H1 (cell line): ENCODE data around the gene NEGR1. TPM values are rescaled to one million over a fixed set of nuclear protein-coding genes. Genes with fewer than 3 reads are reported as not detected.

Source experiments
- CTCF ChIA-PET: fragments of 300-600 bp; sonication (Branson Sonifier 250); formaldehyde crosslinking; loops from one replicate; lab custom pipeline; 2021; ENCODE audit not compliant: partially characterized antibody; lab: Charles Lee
- POLR2A ChIA-PET: fragments of 300-600 bp; sonication (Branson Sonifier 250); formaldehyde crosslinking; loops from one replicate; lab custom pipeline; 2021; ENCODE audit warnings: inconsistent platforms; ENCODE audit not compliant: partially characterized antibody; lab: Charles Lee
- DNase-seq, 2 experiments: peaks; one replicate each; pipeline versions ENCODE4 v3.0.0 to v3.0.0-alpha.2; 2010 to 2022; ENCODE audit warnings: low spot score in 2 of 2, low read depth in 1 of 2, mixed read lengths in 1 of 2
- FAIRE-seq: peaks from 2 replicates; lab custom pipeline; 2011; peaks lifted over from hg19 to GRCh38; lab: Jason Lieb, UNC
- H2AFZ ChIP-seq: 2 replicates; pipeline ENCODE4 v1.8.1; 2012; ENCODE audit warnings: low read length, inconsistent platforms
- H2AK5ac ChIP-seq: 2 replicates; pipeline ENCODE4 v1.6.1; 2013; ENCODE audit warnings: low read depth, low read length
- H2BK120ac ChIP-seq: replicated peaks from 2 replicates; pipeline ENCODE3; 2013; ENCODE audit warnings: low read depth, low read length, inconsistent platforms
- H2BK12ac ChIP-seq: 2 replicates; pipeline ENCODE4 v1.6.1; 2013; ENCODE audit warnings: low read depth, low read length
- H2BK15ac ChIP-seq: 2 replicates; pipeline ENCODE4 v1.6.1; 2013; ENCODE audit warnings: low read length
- H2BK20ac ChIP-seq: 2 replicates; pipeline ENCODE4 v1.6.1; 2013; ENCODE audit warnings: low read length
- H2BK5ac ChIP-seq: 2 replicates; pipeline ENCODE4 v1.6.1; 2013; ENCODE audit warnings: low read depth, low read length
- H3K14ac ChIP-seq: 2 replicates; pipeline ENCODE4 v1.6.1; 2013; ENCODE audit warnings: inconsistent platforms; ENCODE audit not compliant: insufficient read length
- H3K18ac ChIP-seq: 2 replicates; pipeline ENCODE4 v1.6.1; 2013; ENCODE audit warnings: low read length; ENCODE audit errors: extremely low read depth
- H3K23ac ChIP-seq: 2 replicates; pipeline ENCODE4 v1.6.1; 2013; ENCODE audit warnings: inconsistent platforms; ENCODE audit not compliant: insufficient read length
- H3K23me2 ChIP-seq: 2 replicates; pipeline ENCODE4 v1.6.1; 2013; ENCODE audit warnings: low read depth, low read length
- H3K27ac ChIP-seq: 2 replicates; pipeline ENCODE4 v1.6.1; 2011; ENCODE audit warnings: low read depth, low read length, inconsistent platforms
- H3K27me3 ChIP-seq, 4 experiments: replicated peaks in 1 of 4; 1 replicate in 1 of 4; 2 replicates in 3 of 4; pipeline versions ENCODE4 v1.6.1 to v1.8.1; 2011 to 2013; ENCODE audit warnings: low read length in 3 of 4, mild to moderate bottlenecking in 3 of 4, inconsistent platforms in 2 of 4, mixed read lengths in 2 of 4, moderate library complexity in 1 of 4; ENCODE audit not compliant: control insufficient read depth in 3 of 4, insufficient read depth in 3 of 4; ENCODE audit errors: extremely low read depth in 1 of 4
- H3K36me3 ChIP-seq, 4 experiments: 2 replicates each; pipeline versions ENCODE4 v1.6.1 to v1.8.1; 2011 to 2013; ENCODE audit warnings: mild to moderate bottlenecking in 4 of 4, low read length in 3 of 4, moderate library complexity in 2 of 4, control low read depth in 1 of 4, inconsistent platforms in 1 of 4; ENCODE audit not compliant: insufficient read depth in 4 of 4, control insufficient read depth in 2 of 4
- H3K4ac ChIP-seq: replicated peaks from 2 replicates; pipeline ENCODE3; 2013; ENCODE audit warnings: low read length, low read depth, mixed read lengths, inconsistent platforms; ENCODE audit not compliant: insufficient read length
- H3K4me1 ChIP-seq, 4 experiments: replicated peaks in 1 of 4; 1 replicate in 1 of 4; 2 replicates in 3 of 4; pipeline versions ENCODE4 v1.6.1 to v1.8.1; 2011 to 2013; ENCODE audit warnings: low read length in 3 of 4, inconsistent platforms in 2 of 4, mixed read lengths in 1 of 4; ENCODE audit not compliant: insufficient read depth in 4 of 4, control insufficient read depth in 3 of 4
- H3K4me2 ChIP-seq, 2 experiments: 2 replicates each; pipeline versions ENCODE4 v1.6.1 to v1.8.1; 2011 to 2013; ENCODE audit warnings: low read depth in 2 of 2, low read length in 2 of 2, control low read depth in 1 of 2, inconsistent platforms in 1 of 2, mild to moderate bottlenecking in 1 of 2; ENCODE audit not compliant: insufficient read depth in 1 of 2
- H3K4me3 ChIP-seq, 4 experiments: fragments of 200-600, 300-600 bp in 1 of 4; sonication (generic), shearing (Covaris generic), sonication (Bioruptor Twin) in 1 of 4; 2 replicates each; pipeline versions ENCODE4 v1.5.1 to v1.8.1; 2011 to 2016; ENCODE audit warnings: low read length in 4 of 4, low read depth in 3 of 4, control low read depth in 2 of 4, inconsistent platforms in 2 of 4, mild to moderate bottlenecking in 2 of 4, mixed read lengths in 1 of 4, moderate library complexity in 1 of 4; ENCODE audit not compliant: insufficient read depth in 2 of 4; ENCODE audit errors: extremely low read depth in 1 of 4
- H3K56ac ChIP-seq: replicated peaks from 2 replicates; pipeline ENCODE3; 2013; ENCODE audit warnings: low read depth, mild to moderate bottlenecking, mixed read lengths, low read length, inconsistent platforms; ENCODE audit not compliant: insufficient read length
- H3K79me1 ChIP-seq: 2 replicates; pipeline ENCODE4 v1.6.1; 2013; ENCODE audit warnings: low read depth, low read length, control low read depth
- H3K79me2 ChIP-seq, 2 experiments: 2 replicates each; pipeline versions ENCODE4 v1.6.1 to v1.8.1; 2012 to 2013; ENCODE audit warnings: low read length in 2 of 2, mild to moderate bottlenecking in 2 of 2, inconsistent platforms in 1 of 2; ENCODE audit not compliant: insufficient read depth in 2 of 2, control insufficient read depth in 1 of 2
- H3K9ac ChIP-seq, 4 experiments: replicated peaks in 1 of 4; 1 replicate in 1 of 4; 2 replicates in 3 of 4; pipeline versions ENCODE4 v1.6.1 to v1.8.1; 2011 to 2013; ENCODE audit warnings: low read depth in 3 of 4, low read length in 3 of 4, control low read depth in 2 of 4, mild to moderate bottlenecking in 2 of 4, moderate library complexity in 2 of 4, inconsistent platforms in 1 of 4; ENCODE audit errors: extremely low read depth in 1 of 4
- H3K9me3 ChIP-seq, 2 experiments: 2 replicates each; pipeline versions ENCODE4 v1.6.1 to v1.8.1; 2012 to 2013; ENCODE audit warnings: mild to moderate bottlenecking in 2 of 2, moderate library complexity in 2 of 2, control low read depth in 1 of 2, inconsistent platforms in 1 of 2, low read depth in 1 of 2, low read length in 1 of 2, mixed read lengths in 1 of 2; ENCODE audit not compliant: insufficient read depth in 2 of 2
- H4K20me1 ChIP-seq, 2 experiments: replicated peaks in 1 of 2; 2 replicates each; pipeline versions ENCODE3 to v1.8.1; 2011 to 2013; ENCODE audit warnings: inconsistent platforms in 2 of 2, low read length in 2 of 2, mild to moderate bottlenecking in 1 of 2; ENCODE audit not compliant: insufficient read depth in 2 of 2, control insufficient read depth in 1 of 2
- H4K5ac ChIP-seq: 2 replicates; pipeline ENCODE4 v1.6.1; 2013; ENCODE audit warnings: low read length, low read depth, mixed read lengths, inconsistent platforms; ENCODE audit not compliant: insufficient read length
- H4K8ac ChIP-seq: 2 replicates; pipeline ENCODE4 v1.8.0; 2013; ENCODE audit warnings: mild to moderate bottlenecking, moderate library complexity, low read length, inconsistent platforms; ENCODE audit not compliant: insufficient read depth; ENCODE audit errors: extremely low read depth
- H4K91ac ChIP-seq: replicated peaks from 2 replicates; pipeline ENCODE3; 2013; ENCODE audit warnings: low read length, mixed read lengths, inconsistent platforms; ENCODE audit not compliant: insufficient read length
- CTBP2 ChIP-seq: IDR thresholded peaks from 2 replicates; pipeline ENCODE4 v1.7.0; 2011; ENCODE audit warnings: borderline replicate concordance, mild to moderate bottlenecking, moderate library complexity, mixed read lengths, low read length; ENCODE audit not compliant: insufficient read depth, insufficient read length
- HDAC6 ChIP-seq: IDR thresholded peaks from one replicate; pipeline ENCODE4 v1.7.1; 2012; ENCODE audit warnings: low read depth, mild to moderate bottlenecking, inconsistent platforms, low read length, moderate library complexity
- RFX5 ChIP-seq: IDR thresholded peaks from 2 replicates; pipeline ENCODE4 v1.6.1; 2011; ENCODE audit warnings: low read depth, low read length, improper control_type of control experiment, borderline replicate concordance
- RXRA ChIP-seq: IDR thresholded peaks from 2 replicates; pipeline ENCODE4 v1.6.1; 2011; ENCODE audit warnings: low read depth, mild to moderate bottlenecking, low read length, moderate library complexity; ENCODE audit not compliant: insufficient read depth
- ZNF274 ChIP-seq: IDR thresholded peaks from 2 replicates; pipeline ENCODE4 v1.7.0; 2012; ENCODE audit warnings: low read length, borderline replicate concordance; ENCODE audit errors: extremely low read depth
- whole genome bisulfite sequencing, 2 experiments: shearing (Covaris generic) in 1 of 2; methylation state at CpG; one replicate each; pipeline versions ENCODE4 v1.1.6 to v1.1.7; 2013 to 2015; ENCODE audit warnings: low lambda C conversion rate in 2 of 2, mixed read lengths in 2 of 2, inconsistent platforms in 1 of 2, low coverage in 1 of 2, missing lambda C conversion rate in 1 of 2; ENCODE audit not compliant: insufficient replicate concordance in 2 of 2, insufficient coverage in 1 of 2, insufficient read length in 1 of 2; ENCODE audit errors: extremely low coverage in 1 of 2, missing lambda C conversion rate in 1 of 2; 5-methylcytosine and 5-hydroxymethylcytosine counted together
- polyA plus RNA-seq, 7 experiments: library from polyadenylated mRNA; depleted of rRNA in 3 of 7; stranded (reverse) in 5 of 7; unstranded in 2 of 7; fragments of >200 nt in 5 of 7; fragments of 200-250 nt in 2 of 7; gene quantifications; 1 replicate in 5 of 7; 2 replicates in 1 of 7; 4 replicates in 1 of 7; pipeline versions ENCODE4 v1.2.1 to v1.2.3, GENCODE V29; 2011 to 2013; ENCODE audit warnings: missing spikeins in 2 of 7, mixed read lengths in 2 of 7
- total RNA-seq: library from RNA; stranded (reverse); fragmentation: NEBNext Ultra II Directional; extraction: Animal tissue kit (Norgen Biotek cat#: 25700); gene quantifications from 2 replicates; pipeline ENCODE4 v1.2.1, GENCODE V29; 2021

NEGR1 gene
- total and polyA plus RNA-seq, 2 of the 8 experiments (the other 6 are each of a cell fraction or from before 2014, with no cell fraction given) = 0.71 to 1.3 TPM

- H2AK5ac ChIP-seq = no peak overlapping the region
- no peak overlapping the region for H4K8ac ChIP-seq
- no peak overlapping the region for H3K9ac ChIP-seq
- no peak overlapping the region for H2BK12ac ChIP-seq
- no peak overlapping the region for H3K56ac ChIP-seq
- H3K79me2 ChIP-seq = no peaks in the 10 kb centered on the region
- no peak for FAIRE-seq
- H3K4ac ChIP-seq = no peak overlapping the region
- no peak overlapping the region for H2AFZ ChIP-seq
- H3K79me1 ChIP-seq = no peaks in the 10 kb centered on the region
- H4K5ac ChIP-seq = no peak overlapping the region
- no peaks in the 10 kb centered on the region; a peak in 1 of 4 replicates for H3K9me3 ChIP-seq
- H3K14ac ChIP-seq = no peak overlapping the region
- ChIA-PET CTCF (no interaction called here), POLR2A (no interaction called here)
- no peak overlapping the region for H3K4me3 ChIP-seq
- H2BK120ac ChIP-seq = no peak overlapping the region
- no peak overlapping the region for H2BK5ac ChIP-seq
- WGBS, 2 experiments = 75% methylated on average over 1 of the region's 1 CpG; no CpG with 5 or more reads in 1 of the 2 experiments
- no peak overlapping the region for H3K18ac ChIP-seq
- H3K27me3 ChIP-seq = no peaks in the 10 kb centered on the region
- no peak for DNase-seq
- H2BK20ac ChIP-seq = no peak overlapping the region
- no peaks in the 10 kb centered on the region for H3K36me3 ChIP-seq
- no peaks in the 10 kb centered on the region for H3K4me1 ChIP-seq
- no peak overlapping the region for H4K91ac ChIP-seq
- H3K4me2 ChIP-seq = no peak overlapping the region
- H3K23ac ChIP-seq = no peak overlapping the region
- no peaks in the 10 kb centered on the region for H3K23me2 ChIP-seq
- no peak overlapping the region for H3K27ac ChIP-seq
- H4K20me1 ChIP-seq = no peaks in the 10 kb centered on the region
- no peak overlapping the region for H2BK15ac ChIP-seq
- no peak for TF ChIP-seq CTBP2
- no peak for TF ChIP-seq RFX5
- TF ChIP-seq ZNF274 = no peak
- TF ChIP-seq RXRA = no peak
- TF ChIP-seq HDAC6 = no peak
These were observed 144.7 kb downstream of the NEGR1 start for GRCh38 chr1:72137656-72138055.
